GM15510 (cell line): ENCODE results near the gene BCAP31.

ENCODE experiments used
- POLR2A ChIP-seq: IDR thresholded peaks from 3 replicates; pipeline ENCODE4 v1.6.1; 2011; ENCODE audit warnings: borderline replicate concordance; ENCODE audit not compliant: insufficient read length; ENCODE audit errors: extremely low read depth

BCAP31 gene

DNA sequence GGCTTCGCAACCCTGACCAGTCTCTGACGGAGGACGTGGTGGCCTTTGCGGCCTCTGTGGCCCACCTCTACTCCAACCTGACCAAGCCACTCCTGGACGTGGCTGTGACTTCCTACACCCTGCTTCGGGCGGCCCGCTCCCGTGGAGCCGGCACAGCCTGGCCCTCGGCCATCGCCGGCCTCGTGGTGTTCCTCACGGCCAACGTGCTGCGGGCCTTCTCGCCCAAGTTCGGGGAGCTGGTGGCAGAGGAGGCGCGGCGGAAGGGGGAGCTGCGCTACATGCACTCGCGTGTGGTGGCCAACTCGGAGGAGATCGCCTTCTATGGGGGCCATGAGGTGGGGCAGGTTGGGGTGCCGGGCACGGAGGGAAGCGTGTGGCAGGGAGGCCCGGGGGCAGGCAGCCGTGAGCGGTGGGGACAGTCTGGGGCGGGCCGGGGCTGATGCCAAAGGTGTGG lies 1.7 kb upstream of the BCAP31 start:
- TF ChIP-seq POLR2A: no peak

DNA sequence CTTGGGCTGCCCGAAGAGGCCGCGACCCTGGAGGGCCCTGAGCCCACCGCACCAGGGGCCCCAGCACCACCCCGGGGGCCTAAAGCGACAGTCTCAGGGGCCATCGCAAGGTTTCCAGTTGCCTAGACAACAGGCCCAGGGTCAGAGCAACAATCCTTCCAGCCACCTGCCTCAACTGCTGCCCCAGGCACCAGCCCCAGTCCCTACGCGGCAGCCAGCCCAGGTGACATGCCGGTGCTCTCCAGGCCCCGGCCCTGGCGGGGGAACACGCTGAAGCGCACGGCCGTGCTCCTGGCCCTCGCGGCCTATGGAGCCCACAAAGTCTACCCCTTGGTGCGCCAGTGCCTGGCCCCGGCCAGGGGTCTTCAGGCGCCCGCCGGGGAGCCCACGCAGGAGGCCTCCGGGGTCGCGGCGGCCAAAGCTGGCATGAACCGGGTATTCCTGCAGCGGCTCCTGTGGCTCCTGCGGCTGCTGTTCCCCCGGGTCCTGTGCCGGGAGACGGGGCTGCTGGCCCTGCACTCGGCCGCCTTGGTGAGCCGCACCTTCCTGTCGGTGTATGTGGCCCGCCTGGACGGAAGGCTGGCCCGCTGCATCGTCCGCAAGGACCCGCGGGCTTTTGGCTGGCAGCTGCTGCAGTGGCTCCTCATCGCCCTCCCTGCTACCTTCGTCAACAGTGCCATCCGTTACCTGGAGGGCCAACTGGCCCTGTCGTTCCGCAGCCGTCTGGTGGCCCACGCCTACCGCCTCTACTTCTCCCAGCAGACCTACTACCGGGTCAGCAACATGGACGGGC lies 1.0 kb upstream of the BCAP31 start:
- no peak for TF ChIP-seq POLR2A

- TF ChIP-seq POLR2A: no peak
Measured at GRCh38 chrX:153723351-153724251, 586 bp downstream of the BCAP31 start.

DNA sequence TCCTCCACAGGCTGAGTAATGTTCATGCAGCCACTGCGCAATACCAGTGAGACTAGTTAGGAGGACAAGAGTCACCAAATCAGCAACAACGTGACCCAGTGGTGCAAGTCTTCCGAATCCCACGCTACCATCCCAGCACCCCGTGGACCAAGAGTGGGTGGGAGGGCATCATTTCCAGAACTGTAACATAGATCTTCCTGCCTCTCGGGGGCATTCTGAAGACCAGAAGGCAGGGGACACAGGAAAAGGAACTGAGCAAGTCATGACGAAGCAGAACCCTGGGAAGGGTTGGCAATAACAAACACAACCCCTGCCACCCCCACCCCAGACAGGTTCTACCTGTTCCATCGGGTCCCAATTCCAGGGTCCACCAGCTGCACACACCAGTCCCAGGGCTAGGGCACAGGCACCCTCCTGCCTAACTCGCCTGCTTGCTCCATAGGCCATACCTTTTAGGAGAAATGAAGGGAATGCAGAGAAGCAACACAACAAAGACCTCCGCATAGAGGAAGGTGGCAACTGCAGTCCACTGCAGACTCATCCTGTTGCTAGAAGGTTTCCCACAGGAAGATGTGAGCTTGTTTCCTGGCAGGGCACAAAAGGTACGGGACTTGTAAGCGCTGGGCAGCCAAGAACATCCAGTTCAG lies 1.4 kb downstream of the BCAP31 start:
- no peak for TF ChIP-seq POLR2A

DNA sequence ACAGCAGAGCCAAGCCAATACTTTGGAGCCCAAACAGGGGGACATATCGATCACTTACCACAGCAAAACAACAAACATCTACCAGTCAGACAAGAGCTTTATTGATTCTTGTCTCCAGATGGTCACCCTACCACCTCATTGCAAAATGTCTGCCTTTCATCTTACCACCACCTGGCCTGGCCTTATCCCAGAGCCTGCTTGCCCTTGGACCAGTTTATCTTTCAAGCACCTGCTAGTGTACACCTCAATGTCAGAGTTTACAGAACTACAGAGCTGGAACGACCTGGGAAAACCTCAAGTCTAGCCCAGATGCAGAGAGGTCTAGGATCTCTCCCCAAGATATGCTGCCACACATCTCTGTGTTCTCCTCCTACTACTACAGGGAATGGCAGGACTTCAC lies 4.5 kb downstream of the BCAP31 start:
- TF ChIP-seq POLR2A: no peak

GRCh38 chrX:153719238-153719637 lies 4.9 kb downstream of the BCAP31 start:
- no peak for TF ChIP-seq POLR2A

- no peak for TF ChIP-seq POLR2A
Measured at GRCh38 chrX:153717445-153717844, 6.7 kb downstream of the BCAP31 start.

DNA sequence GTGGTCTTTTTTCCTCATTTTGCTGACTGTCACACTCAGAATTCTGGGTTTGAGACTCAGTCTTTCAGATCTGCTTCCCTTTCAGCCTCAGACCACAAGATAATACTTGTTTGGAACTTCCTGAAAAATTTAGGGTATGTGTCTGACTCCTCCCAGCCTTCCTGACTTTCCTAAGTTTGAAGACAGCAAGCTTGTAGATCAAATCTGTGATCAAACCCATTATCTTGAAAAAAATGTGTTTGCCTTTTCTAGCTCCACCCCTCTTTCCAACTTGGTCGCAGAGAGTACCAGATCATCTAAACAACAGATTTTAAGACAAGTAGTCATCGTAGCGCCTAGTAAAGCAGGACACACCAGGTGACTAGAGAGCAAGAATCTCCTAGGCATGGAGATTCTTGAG lies 9.9 kb downstream of the BCAP31 start:
- TF ChIP-seq POLR2A: no peak

DNA sequence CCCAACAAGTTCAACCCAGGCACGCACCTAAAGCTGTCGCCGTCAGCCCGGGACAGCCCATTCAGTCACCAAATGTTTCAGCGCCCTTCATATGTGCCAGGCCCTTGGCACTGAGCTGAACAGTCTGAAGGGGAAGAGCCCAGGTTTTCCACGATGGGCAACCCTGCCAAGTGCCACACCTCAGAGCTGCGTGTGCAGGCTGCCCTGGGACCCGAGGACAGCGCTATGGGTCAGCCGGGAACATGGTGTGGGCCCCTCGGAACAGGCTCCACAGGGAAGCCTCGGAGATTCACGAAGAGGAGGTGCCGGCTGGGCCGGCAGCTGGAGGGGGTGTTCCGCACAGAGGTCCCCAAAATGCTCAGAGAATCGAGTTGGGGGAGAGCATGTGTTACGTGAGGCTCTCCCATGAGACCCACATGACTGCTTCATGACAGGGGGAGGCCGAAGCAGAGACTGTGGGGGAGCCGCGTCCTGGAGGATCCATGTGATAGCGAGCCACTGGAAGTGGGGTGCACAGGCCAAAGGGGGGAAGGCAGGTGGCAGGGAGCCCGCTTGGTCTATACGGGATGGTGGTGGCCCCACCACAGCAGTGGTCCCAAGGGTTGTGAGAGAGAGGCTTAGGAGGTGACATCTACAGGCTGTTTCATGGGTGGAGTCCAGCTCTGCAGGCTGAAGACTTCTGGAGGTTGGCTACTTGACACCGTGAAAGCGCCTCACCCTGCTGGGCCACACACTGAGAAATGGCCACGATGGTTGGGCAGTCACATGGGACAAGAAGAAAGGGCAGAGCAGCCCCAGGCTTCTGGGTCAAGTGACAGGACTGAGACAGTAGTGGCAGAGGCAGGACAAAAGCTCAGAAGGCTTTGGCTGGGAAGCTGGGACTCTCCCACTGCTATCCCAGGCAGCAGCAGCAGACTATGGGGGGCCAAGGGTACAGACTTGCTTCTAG lies 14.2 kb downstream of the BCAP31 start:
- no peak for TF ChIP-seq POLR2A

DNA sequence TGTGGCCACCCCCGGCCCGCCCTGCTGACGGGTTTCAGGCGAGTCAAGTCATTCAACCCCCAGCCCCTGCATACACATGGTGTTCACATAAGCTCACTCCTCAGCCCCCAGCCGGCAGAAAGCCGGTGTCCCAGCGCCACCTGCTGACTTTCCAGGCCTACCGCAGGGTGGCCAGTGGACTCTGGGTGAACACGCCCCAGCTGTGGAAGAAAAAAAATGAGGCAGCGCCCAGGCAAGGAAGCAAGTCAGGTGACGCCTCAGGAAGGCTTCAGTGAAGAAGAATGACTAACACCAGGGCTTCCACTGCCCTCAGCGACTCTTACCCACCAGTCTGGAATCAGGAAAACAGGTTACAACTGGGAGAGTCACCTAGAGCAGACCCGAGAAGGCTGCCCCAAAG lies 15.8 kb downstream of the BCAP31 start:
- TF ChIP-seq POLR2A: no peak

GRCh38 chrX:153707406-153707805 lies 16.8 kb downstream of the BCAP31 start:
- TF ChIP-seq POLR2A: no peak

GRCh38 chrX:153706799-153707198 lies 17.4 kb downstream of the BCAP31 start:
- TF ChIP-seq POLR2A: no peak

DNA sequence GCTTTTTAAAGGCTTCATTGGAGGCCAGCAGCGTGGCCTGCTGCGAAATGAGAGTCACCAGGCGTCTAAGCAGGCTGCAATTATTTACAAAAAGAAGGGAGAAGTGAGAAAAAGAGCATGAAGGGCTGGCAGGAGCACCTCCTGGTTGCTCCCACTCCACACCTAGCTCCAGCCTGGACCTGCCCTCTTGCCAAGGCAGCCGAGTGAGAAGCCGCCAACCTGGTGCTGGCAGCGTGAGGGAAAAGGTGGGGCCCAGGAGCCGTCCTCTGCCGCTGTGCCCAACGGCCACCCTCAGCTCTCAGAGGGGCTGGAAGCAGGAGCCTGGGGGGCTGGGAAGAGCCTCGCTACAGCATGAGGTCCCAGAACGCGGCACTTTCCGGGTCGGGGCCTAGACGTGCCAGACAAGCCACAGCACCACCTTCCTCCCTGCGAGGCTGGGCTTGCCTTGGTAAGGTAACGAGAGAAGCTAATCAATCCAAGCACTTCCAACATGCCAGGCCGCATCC lies 20.1 kb downstream of the BCAP31 start:
- TF ChIP-seq POLR2A: no peak

DNA sequence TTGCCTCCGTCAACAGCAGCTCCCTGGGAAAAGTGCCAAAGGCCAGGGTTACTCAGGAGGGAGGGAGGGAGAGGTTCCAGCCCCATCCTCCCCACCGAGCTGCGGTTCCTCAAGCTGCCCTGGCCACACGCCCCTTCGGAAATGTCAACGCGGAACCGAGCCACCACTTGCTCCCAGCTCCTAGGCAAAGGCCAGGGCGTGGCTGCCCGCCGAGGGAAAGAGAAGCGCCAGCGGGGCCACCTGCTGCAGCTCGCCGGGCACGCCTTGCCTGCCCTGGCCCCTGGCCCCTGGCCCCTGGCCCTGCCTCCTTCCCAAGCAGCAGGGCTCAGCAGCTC lies 21.2 kb downstream of the BCAP31 start:
- no peak for TF ChIP-seq POLR2A
